ENCODE results near the gene TOR2A. TPM values are rescaled to one million over a fixed set of nuclear protein-coding genes. Genes with fewer than 3 reads are reported as not detected.

TOR2A gene
- total RNA-seq, 1 donor from 2014 or later, result 5.5 TPM

DNA sequence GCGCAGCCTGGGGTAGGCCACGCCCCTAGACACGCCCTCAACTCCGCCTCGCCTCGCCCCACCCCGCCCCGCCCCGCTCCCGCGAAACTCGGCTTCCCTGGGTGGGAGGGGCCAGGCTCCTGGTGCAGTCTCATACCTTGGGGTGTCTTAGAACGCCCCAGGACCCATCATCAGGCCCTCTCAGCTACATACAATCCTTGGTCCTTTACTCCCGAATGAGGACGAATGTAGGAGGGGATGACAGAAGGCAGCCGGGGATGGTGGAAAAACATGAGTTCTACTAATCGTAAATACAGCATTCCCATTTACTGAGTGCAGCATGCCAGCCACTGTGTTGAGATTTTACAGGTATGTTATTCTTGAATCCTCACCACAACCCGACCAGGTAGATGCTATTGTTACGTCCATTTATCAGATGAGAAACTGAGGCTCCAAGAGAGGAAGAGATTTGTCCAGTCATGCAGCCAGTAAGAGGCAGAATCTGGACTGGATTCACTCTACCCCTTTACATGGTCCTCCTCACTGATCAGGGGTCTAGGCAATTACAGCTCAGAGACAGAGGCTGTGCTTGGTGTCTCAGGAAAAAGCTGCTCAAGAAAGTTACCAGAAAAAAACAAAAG, 36.6 kb upstream of the TOR2A start:
- H3K27ac ChIP-seq, result no peak overlapping the region
- DNase-seq (ENCODE audit: low spot score), result no peak
- H3K4me3 ChIP-seq, result peak overlapping the region; percentile 38
- Mint-ChIP-seq H3K4me3 (peak overlapping the region; percentile 83), H3K27ac (no peak overlapping the region), H3K4me1 (peaks cover 39% of the 10 kb centered on the region), H3K36me3 (no peaks in the 10 kb centered on the region), H3K9me3 (no peaks in the 10 kb centered on the region), H3K27me3 (ENCODE audit: insufficient read depth, low read depth) (peaks cover 14% of the 10 kb centered on the region)
- H3K4me1 ChIP-seq, result peaks cover 9% of the 10 kb centered on the region
- H3F3A ChIP-seq (ENCODE audit: low read depth), result peaks cover 22% of the 10 kb centered on the region
- no peaks in the 10 kb centered on the region for H4K20me1 ChIP-seq (ENCODE audit: low read depth)
- peak overlapping the region; percentile 69 for H3K4me2 ChIP-seq
- no peaks in the 10 kb centered on the region for H3K9me3 ChIP-seq (ENCODE audit: low read depth)
- no peaks in the 10 kb centered on the region for H3K36me3 ChIP-seq
- TF ChIP-seq EZH2phosphoT487 (IDR thresholded peaks at IDR 0.05) (no peak), EZH2 (IDR thresholded peaks at IDR 0.05) (no peak)
- TF ChIP-seq, protein P1, sequence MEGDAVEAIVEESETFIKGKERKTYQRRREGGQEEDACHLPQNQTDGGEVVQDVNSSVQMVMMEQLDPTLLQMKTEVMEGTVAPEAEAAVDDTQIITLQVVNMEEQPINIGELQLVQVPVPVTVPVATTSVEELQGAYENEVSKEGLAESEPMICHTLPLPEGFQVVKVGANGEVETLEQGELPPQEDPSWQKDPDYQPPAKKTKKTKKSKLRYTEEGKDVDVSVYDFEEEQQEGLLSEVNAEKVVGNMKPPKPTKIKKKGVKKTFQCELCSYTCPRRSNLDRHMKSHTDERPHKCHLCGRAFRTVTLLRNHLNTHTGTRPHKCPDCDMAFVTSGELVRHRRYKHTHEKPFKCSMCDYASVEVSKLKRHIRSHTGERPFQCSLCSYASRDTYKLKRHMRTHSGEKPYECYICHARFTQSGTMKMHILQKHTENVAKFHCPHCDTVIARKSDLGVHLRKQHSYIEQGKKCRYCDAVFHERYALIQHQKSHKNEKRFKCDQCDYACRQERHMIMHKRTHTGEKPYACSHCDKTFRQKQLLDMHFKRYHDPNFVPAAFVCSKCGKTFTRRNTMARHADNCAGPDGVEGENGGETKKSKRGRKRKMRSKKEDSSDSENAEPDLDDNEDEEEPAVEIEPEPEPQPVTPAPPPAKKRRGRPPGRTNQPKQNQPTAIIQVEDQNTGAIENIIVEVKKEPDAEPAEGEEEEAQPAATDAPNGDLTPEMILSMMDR (IDR thresholded peaks at IDR 0.05), result no peak
- H3K9ac ChIP-seq, result no peak overlapping the region
- H3K79me2 ChIP-seq (ENCODE audit: low read depth), result no peaks in the 10 kb centered on the region
- peaks cover 8% of the 10 kb centered on the region for H3K27me3 ChIP-seq
- H2AFZ ChIP-seq (replicated peaks), result peak overlapping the region; percentile 66

DNA sequence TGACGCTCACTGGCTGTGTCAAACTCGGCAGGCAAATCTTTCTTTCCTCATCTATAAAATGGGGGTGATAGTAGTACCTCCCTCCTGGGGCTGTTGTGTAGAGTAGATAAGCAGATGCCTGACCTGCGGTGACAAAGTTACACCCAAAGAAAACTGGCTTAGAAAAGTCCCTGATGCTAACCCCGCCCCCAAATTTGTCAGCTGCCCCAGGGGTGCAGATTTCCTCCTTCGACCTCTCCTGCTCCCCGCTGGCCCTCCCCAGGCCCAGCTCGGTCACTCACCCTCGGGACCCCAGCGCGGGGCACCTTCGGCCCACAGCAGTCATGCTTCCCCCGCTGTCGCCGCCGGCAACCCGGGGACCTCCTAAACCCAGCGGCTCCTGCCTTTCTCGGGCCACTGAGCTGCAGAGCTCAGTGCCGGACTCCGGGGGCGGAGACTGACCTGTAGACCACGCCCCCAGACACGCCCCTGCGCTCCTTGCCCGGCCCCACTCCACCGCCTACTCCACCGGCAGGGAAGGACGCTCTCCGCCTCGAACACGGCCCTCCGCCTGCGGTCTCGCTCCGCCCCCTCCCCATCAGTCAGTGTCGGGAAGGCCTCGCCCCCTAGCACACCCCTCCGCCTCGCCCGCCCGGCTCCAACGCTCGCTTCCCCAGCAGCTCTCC, 35.9 kb upstream of the TOR2A start:
- H3K36me3 ChIP-seq, result no peaks in the 10 kb centered on the region
- peaks cover 20% of the 10 kb centered on the region for H3F3A ChIP-seq (ENCODE audit: low read depth)
- peaks cover 8% of the 10 kb centered on the region for H3K27me3 ChIP-seq
- peaks cover 4% of the 10 kb centered on the region for H3K4me1 ChIP-seq
- no peaks in the 10 kb centered on the region for H4K20me1 ChIP-seq (ENCODE audit: low read depth)
- peak overlapping the region; percentile 74 for H3K4me2 ChIP-seq
- peak overlapping the region; percentile 83 for H3K4me3 Mint-ChIP-seq
- H3K9me3 Mint-ChIP-seq, result no peaks in the 10 kb centered on the region
- H3K79me2 ChIP-seq (ENCODE audit: low read depth), result no peaks in the 10 kb centered on the region
- no peak overlapping the region for H3K27ac Mint-ChIP-seq
- peak overlapping the region; percentile 44 for H3K4me3 ChIP-seq
- peak overlapping the region; percentile 44 for H2AFZ ChIP-seq (replicated peaks)
- no peaks in the 10 kb centered on the region for H3K9me3 ChIP-seq (ENCODE audit: low read depth)
- H3K27me3 Mint-ChIP-seq (ENCODE audit: insufficient read depth, low read depth), result peaks cover 16% of the 10 kb centered on the region
- peak; percentile 99 for DNase-seq (ENCODE audit: low spot score)
- TF ChIP-seq EZH2 (IDR thresholded peaks at IDR 0.05), result no peak
- no peak for TF ChIP-seq EZH2phosphoT487 (IDR thresholded peaks at IDR 0.05)
- TF ChIP-seq, protein P1 (IDR thresholded peaks at IDR 0.05), result no peak
- H3K27ac ChIP-seq, result no peak overlapping the region
- H3K36me3 Mint-ChIP-seq, result no peaks in the 10 kb centered on the region
- peaks cover 32% of the 10 kb centered on the region for H3K4me1 Mint-ChIP-seq
- H3K9ac ChIP-seq, result no peak overlapping the region

DNA sequence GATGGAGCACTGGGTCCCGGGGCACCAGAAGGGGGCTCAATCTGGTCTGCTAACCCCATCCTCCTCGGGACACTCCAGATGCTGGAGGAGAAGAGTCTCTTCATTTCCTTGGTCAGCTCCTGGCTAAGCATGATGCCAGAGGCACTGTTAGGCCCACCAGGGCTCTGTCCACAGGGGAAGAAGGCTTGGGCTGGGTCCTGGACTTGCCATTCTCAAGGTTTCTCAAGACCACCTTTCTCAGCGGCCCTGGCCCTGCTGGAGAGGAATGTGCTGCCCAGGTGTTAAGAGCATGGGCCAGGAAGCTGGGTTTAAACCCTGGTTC, 35.5 kb upstream of the TOR2A start:
- Histone ChIP-seq H2AFZ (replicated peaks) (peak overlapping the region; percentile 44), H3K9me3 (ENCODE audit: low read depth) (no peaks in the 10 kb centered on the region), H3K27ac (no peak overlapping the region), H4K20me1 (ENCODE audit: low read depth) (no peaks in the 10 kb centered on the region), H3K27me3 (peaks cover 8% of the 10 kb centered on the region), H3K4me3 (peak overlapping the region; percentile 44), H3K36me3 (no peaks in the 10 kb centered on the region), H3K79me2 (ENCODE audit: low read depth) (no peaks in the 10 kb centered on the region), H3K4me2 (peak overlapping the region; percentile 74), H3K9ac (no peak overlapping the region), H3F3A (ENCODE audit: low read depth) (peaks cover 20% of the 10 kb centered on the region), H3K4me1 (peaks cover 4% of the 10 kb centered on the region)
- peaks cover 20% of the 10 kb centered on the region for H3K27me3 Mint-ChIP-seq (ENCODE audit: insufficient read depth, low read depth)
- peak overlapping the region; percentile 83 for H3K4me3 Mint-ChIP-seq
- DNase-seq (ENCODE audit: low spot score), result peak; percentile 33
- TF ChIP-seq EZH2 (IDR thresholded peaks at IDR 0.05) (no peak), EZH2phosphoT487 (IDR thresholded peaks at IDR 0.05) (no peak)
- TF ChIP-seq, protein P1 (IDR thresholded peaks at IDR 0.05), result no peak
- H3K9me3 Mint-ChIP-seq, result no peaks in the 10 kb centered on the region
- H3K36me3 Mint-ChIP-seq, result no peaks in the 10 kb centered on the region
- H3K4me1 Mint-ChIP-seq, result peaks cover 32% of the 10 kb centered on the region
- no peak overlapping the region for H3K27ac Mint-ChIP-seq

Data from neural progenitor cell (in vitro differentiated cells).